HEK293 (cell line): ENCODE results near the gene STT3A.

ENCODE experiments used
- CTCF ChIA-PET: fragments of 350-600 bp; formaldehyde crosslinking; extraction: SDS; loops from one replicate; lab custom pipeline; 2021; ENCODE audit warnings: antibody characterized with exemption; lab: Yijun Ruan, JAX
- POLR2A ChIA-PET: fragments of 300-600 bp; formaldehyde crosslinking; extraction: SDS; loops from one replicate; lab custom pipeline; 2020; ENCODE audit warnings: antibody characterized with exemption, inconsistent platforms; lab: Yijun Ruan, JAX
- H3K27ac ChIP-seq: fragments of 200-500 bp; sonication (Bioruptor generic); 2 replicates; pipeline ENCODE4 v1.5.1; 2014; ENCODE audit warnings: low read depth, low read length, control low read depth, inconsistent platforms; ENCODE audit errors: extremely low read depth
- H3K36me3 ChIP-seq, 2 experiments: fragments of 200-500 bp in 1 of 2; sonication (Bioruptor generic) in 1 of 2; 1 replicate in 1 of 2; 2 replicates in 1 of 2; pipeline ENCODE4 v1.5.1; 2014 to 2017; ENCODE audit warnings: inconsistent platforms in 2 of 2, low read length in 2 of 2; ENCODE audit not compliant: control insufficient read depth in 2 of 2, insufficient read depth in 1 of 2
- H3K4me1 ChIP-seq: fragments of 200-500 bp; sonication (Bioruptor generic); 2 replicates; pipeline ENCODE4 v1.5.1; 2014; ENCODE audit warnings: mild to moderate bottlenecking, low read length, inconsistent platforms; ENCODE audit not compliant: control insufficient read depth, insufficient read depth
- H3K4me3 ChIP-seq: 2 replicates; pipeline ENCODE4 v1.5.1; 2011; ENCODE audit warnings: low read depth, mild to moderate bottlenecking, control low read depth, low read length, moderate library complexity
- H3K9me3 ChIP-seq: fragments of 200-500 bp; sonication (Bioruptor generic); 2 replicates; pipeline ENCODE4 v1.5.1; 2014; ENCODE audit warnings: low read depth, low read length, inconsistent platforms; ENCODE audit not compliant: control insufficient read depth, insufficient read depth
- GLI4 ChIP-seq: fragments of 450-650 bp; formaldehyde crosslinking; IDR thresholded peaks from 2 replicates; pipeline ENCODE4 v1.5.1; 2016; ENCODE audit warnings: missing biosample characterization, missing genetic modification characterization
- GLIS1 ChIP-seq: fragments of 450-650 bp; formaldehyde crosslinking; IDR thresholded peaks from 2 replicates; pipeline ENCODE4 v1.5.1; 2016; ENCODE audit warnings: missing biosample characterization, missing genetic modification characterization
- KLF8 ChIP-seq: fragments of 450-650 bp; formaldehyde crosslinking; IDR thresholded peaks from 2 replicates; pipeline ENCODE4 v1.5.1; 2016; ENCODE audit warnings: missing biosample characterization, missing genetic modification characterization
- OSR2 ChIP-seq: fragments of 450-650 bp; formaldehyde crosslinking; IDR thresholded peaks from 2 replicates; pipeline ENCODE4 v1.5.1; 2016; ENCODE audit warnings: missing biosample characterization, missing genetic modification characterization
- SP2 ChIP-seq: fragments of 450-650 bp; formaldehyde crosslinking; IDR thresholded peaks from 2 replicates; pipeline ENCODE4 v1.5.1; 2016; ENCODE audit warnings: missing biosample characterization, missing genetic modification characterization
- SP3 ChIP-seq: fragments of 450-650 bp; formaldehyde crosslinking; IDR thresholded peaks from 2 replicates; pipeline ENCODE4 v1.5.1; 2016; ENCODE audit warnings: missing biosample characterization, missing genetic modification characterization
- YY2 ChIP-seq: fragments of 450-650 bp; formaldehyde crosslinking; IDR thresholded peaks from 2 replicates; pipeline ENCODE4 v1.5.1; 2016; ENCODE audit warnings: missing biosample characterization, missing genetic modification characterization
- ZBTB21 ChIP-seq: fragments of 450-650 bp; formaldehyde crosslinking; IDR thresholded peaks from 2 replicates; pipeline ENCODE4 v1.5.1; 2017; ENCODE audit warnings: missing biosample characterization, missing genetic modification characterization
- ZIC2 ChIP-seq: fragments of 450-650 bp; formaldehyde crosslinking; IDR thresholded peaks from 2 replicates; pipeline ENCODE4 v1.5.1; 2016; ENCODE audit warnings: missing biosample characterization, missing genetic modification characterization
- ZNF146 ChIP-seq: fragments of 450-650 bp; formaldehyde crosslinking; IDR thresholded peaks from 2 replicates; pipeline ENCODE4 v1.5.1; 2016; ENCODE audit warnings: missing biosample characterization, missing genetic modification characterization
- ZNF157 ChIP-seq: fragments of 450-650 bp; formaldehyde crosslinking; IDR thresholded peaks from 2 replicates; pipeline ENCODE4 v1.5.1; 2016; ENCODE audit warnings: missing biosample characterization, missing genetic modification characterization
- ZNF169 ChIP-seq: fragments of 450-650 bp; formaldehyde crosslinking; IDR thresholded peaks from 2 replicates; pipeline ENCODE4 v1.5.1; 2016; ENCODE audit warnings: missing biosample characterization, missing genetic modification characterization
- ZNF184 ChIP-seq: fragments of 450-650 bp; IDR thresholded peaks from 2 replicates; pipeline ENCODE4 v1.5.1; 2018; ENCODE audit warnings: missing biosample characterization, mild to moderate bottlenecking, missing genetic modification characterization
- ZNF214 ChIP-seq: fragments of 450-650 bp; formaldehyde crosslinking; IDR thresholded peaks from 2 replicates; pipeline ENCODE4 v1.5.1; 2017; ENCODE audit warnings: missing biosample characterization, mild to moderate bottlenecking, missing genetic modification characterization, borderline replicate concordance
- ZNF23 ChIP-seq: fragments of 450-650 bp; formaldehyde crosslinking; IDR thresholded peaks from 2 replicates; pipeline ENCODE4 v1.5.1; 2016; ENCODE audit warnings: missing biosample characterization, missing genetic modification characterization, borderline replicate concordance
- ZNF341 ChIP-seq: fragments of 450-650 bp; formaldehyde crosslinking; IDR thresholded peaks from 2 replicates; pipeline ENCODE4; 2016; ENCODE audit warnings: low read depth, missing biosample characterization, missing genetic modification characterization
- ZNF350 ChIP-seq: fragments of 450-650 bp; formaldehyde crosslinking; IDR thresholded peaks from 2 replicates; pipeline ENCODE4 v1.5.0; 2017; ENCODE audit warnings: missing biosample characterization, mild to moderate bottlenecking, missing genetic modification characterization
- ZNF510 ChIP-seq: fragments of 450-650 bp; formaldehyde crosslinking; IDR thresholded peaks from 2 replicates; pipeline ENCODE4 v1.5.1; 2018; ENCODE audit warnings: mild to moderate bottlenecking, missing genetic modification characterization, missing biosample characterization; ENCODE audit not compliant: insufficient replicate concordance
- ZNF514 ChIP-seq: fragments of 450-650 bp; formaldehyde crosslinking; IDR thresholded peaks from 2 replicates; pipeline ENCODE4 v1.5.1; 2016; ENCODE audit warnings: missing biosample characterization, missing genetic modification characterization
- ZNF560 ChIP-seq: fragments of 450-650 bp; formaldehyde crosslinking; IDR thresholded peaks from 2 replicates; pipeline ENCODE4 v1.5.1; 2017; ENCODE audit warnings: missing biosample characterization, missing genetic modification characterization, borderline replicate concordance
- ZNF600 ChIP-seq: fragments of 450-650 bp; formaldehyde crosslinking; IDR thresholded peaks from 2 replicates; pipeline ENCODE4 v1.5.1; 2016; ENCODE audit warnings: missing biosample characterization, missing genetic modification characterization
- ZNF610 ChIP-seq: fragments of 450-650 bp; formaldehyde crosslinking; IDR thresholded peaks from 2 replicates; pipeline ENCODE4 v1.5.1; 2016; ENCODE audit warnings: missing biosample characterization, missing genetic modification characterization, borderline replicate concordance
- ZNF623 ChIP-seq: fragments of 450-650 bp; formaldehyde crosslinking; IDR thresholded peaks from 2 replicates; pipeline ENCODE4 v1.5.1; 2016; ENCODE audit warnings: missing biosample characterization, missing genetic modification characterization
- ZNF664 ChIP-seq: fragments of 450-650 bp; formaldehyde crosslinking; IDR thresholded peaks from 2 replicates; pipeline ENCODE4 v1.5.1; 2016; ENCODE audit warnings: missing biosample characterization, missing genetic modification characterization
- ZNF830 ChIP-seq: fragments of 450-650 bp; IDR thresholded peaks from 2 replicates; pipeline ENCODE4 v1.5.0; 2018; ENCODE audit warnings: missing biosample characterization, missing genetic modification characterization, low read depth, mild to moderate bottlenecking, moderate library complexity
- ZNF843 ChIP-seq: fragments of 450-650 bp; formaldehyde crosslinking; IDR thresholded peaks from 2 replicates; pipeline ENCODE4 v1.5.1; 2016; ENCODE audit warnings: missing biosample characterization, missing genetic modification characterization
- TF ChIP-seq, protein P1 (sequence below): fragments of 450-650 bp; formaldehyde crosslinking; IDR thresholded peaks from 2 replicates; pipeline ENCODE4 v1.5.1; 2016; ENCODE audit warnings: missing biosample characterization, missing genetic modification characterization
- TF ChIP-seq, protein P2 (sequence below): fragments of 450-650 bp; formaldehyde crosslinking; IDR thresholded peaks from 2 replicates; pipeline ENCODE4 v1.5.1; 2016; ENCODE audit warnings: missing biosample characterization, missing genetic modification characterization
- TF ChIP-seq, protein P3 (sequence below): fragments of 450-650 bp; formaldehyde crosslinking; IDR thresholded peaks from 2 replicates; pipeline ENCODE4 v1.5.1; 2016; ENCODE audit warnings: missing biosample characterization, missing genetic modification characterization
- TF ChIP-seq, protein P4 (sequence below): fragments of 450-650 bp; formaldehyde crosslinking; IDR thresholded peaks from 2 replicates; pipeline ENCODE4 v1.5.1; 2016; ENCODE audit warnings: missing biosample characterization, missing genetic modification characterization
- TF ChIP-seq, protein P5 (sequence below): fragments of 450-650 bp; formaldehyde crosslinking; IDR thresholded peaks from 2 replicates; pipeline ENCODE4 v1.5.1; 2016; ENCODE audit warnings: missing biosample characterization, missing genetic modification characterization

Gene STT3A

DNA sequence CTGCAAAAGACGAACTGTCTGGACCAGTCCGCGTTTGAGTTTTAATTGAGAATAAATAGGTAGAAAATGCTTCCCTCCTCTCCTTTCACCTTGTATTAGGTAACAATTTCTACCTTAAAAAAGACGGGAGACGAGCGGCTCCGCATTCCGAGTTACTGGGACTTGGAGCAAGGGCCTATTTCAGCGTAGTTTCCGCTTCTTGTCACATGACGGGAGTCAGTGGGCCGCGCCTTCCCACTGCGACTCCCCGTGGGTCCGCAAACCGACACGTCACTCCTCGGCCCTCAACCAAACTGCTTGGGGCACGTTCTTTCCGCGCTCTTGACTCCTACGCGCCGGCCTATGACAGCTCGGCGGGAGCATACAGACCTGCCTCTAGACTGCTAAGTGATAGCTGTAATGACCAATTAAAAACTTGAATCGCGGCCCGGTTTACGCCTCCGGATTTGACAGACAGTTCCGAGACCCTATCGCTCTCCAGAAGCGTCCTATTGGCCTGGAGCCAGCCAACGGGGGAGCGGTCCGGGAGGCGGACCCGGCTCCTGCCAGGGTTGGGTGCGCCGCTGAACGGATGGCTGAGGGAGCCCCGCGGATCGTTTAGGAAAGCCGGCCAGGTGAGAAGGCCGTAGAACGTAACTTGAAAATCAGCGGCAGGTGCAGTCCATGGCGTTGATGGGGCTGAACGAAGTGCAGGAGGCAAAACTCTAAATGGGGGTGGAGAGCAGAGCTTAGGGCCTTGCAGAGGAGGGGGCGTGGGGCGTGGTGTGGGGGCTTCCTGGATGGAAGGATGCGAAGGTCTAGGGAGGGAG lies at the start of gene STT3A:
TSS of gene STT3A (plus strand) at position 548 of the 809 bp plus-strand sequence. CDS start 3,064 bp downstream, outside the sequence.
- ChIA-PET POLR2A (interaction anchor here (0.6 to 3.9 kb wide), 11 partner anchors 9 to 619 kb away, joined by 3 to 25 read pairs (median 3); partner anchors contain the start of genes CHEK1, EI24, FAM118B and PUS3), CTCF (interaction anchor here (0.5 to 0.6 kb wide), 2 partner anchors 113 to 283 kb away, joined by 3 read pairs; no protein-coding TSS in a partner anchor)
- H3K9me3 ChIP-seq: no peaks in the 10 kb centered on the region
- peaks cover 4 to 21% of the 10 kb centered on the region in 2 experiments; a peak in 2 of 3 replicates for H3K36me3 ChIP-seq
- H3K4me3 ChIP-seq: peak within 1 kb of the TSS; percentile 91
- peak within 1 kb of the TSS; percentile 63 for H3K27ac ChIP-seq
- no peaks in the 10 kb centered on the region; the same call in 1 of the 2 replicates for H3K4me1 ChIP-seq
- no peak; the same call in 1 of the 2 replicates for TF ChIP-seq ZNF184 (tag by site-specific recombination)
- no peak for TF ChIP-seq ZNF146
- peak; percentile 62; the same call in 1 of the 2 replicates for TF ChIP-seq KLF8 (tag by site-specific recombination)
- TF ChIP-seq GLIS1: peak; percentile 94
- TF ChIP-seq ZNF157 (tag by site-specific recombination): no peak
- TF ChIP-seq, protein P1, sequence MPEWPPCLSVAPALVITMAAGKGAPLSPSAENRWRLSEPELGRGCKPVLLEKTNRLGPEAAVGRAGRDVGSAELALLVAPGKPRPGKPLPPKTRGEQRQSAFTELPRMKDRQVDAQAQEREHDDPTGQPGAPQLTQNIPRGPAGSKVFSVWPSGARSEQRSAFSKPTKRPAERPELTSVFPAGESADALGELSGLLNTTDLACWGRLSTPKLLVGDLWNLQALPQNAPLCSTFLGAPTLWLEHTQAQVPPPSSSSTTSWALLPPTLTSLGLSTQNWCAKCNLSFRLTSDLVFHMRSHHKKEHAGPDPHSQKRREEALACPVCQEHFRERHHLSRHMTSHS (tag by site-specific recombination): no peak
- no peak for TF ChIP-seq ZNF23 (tag by site-specific recombination)
- TF ChIP-seq, protein P2, sequence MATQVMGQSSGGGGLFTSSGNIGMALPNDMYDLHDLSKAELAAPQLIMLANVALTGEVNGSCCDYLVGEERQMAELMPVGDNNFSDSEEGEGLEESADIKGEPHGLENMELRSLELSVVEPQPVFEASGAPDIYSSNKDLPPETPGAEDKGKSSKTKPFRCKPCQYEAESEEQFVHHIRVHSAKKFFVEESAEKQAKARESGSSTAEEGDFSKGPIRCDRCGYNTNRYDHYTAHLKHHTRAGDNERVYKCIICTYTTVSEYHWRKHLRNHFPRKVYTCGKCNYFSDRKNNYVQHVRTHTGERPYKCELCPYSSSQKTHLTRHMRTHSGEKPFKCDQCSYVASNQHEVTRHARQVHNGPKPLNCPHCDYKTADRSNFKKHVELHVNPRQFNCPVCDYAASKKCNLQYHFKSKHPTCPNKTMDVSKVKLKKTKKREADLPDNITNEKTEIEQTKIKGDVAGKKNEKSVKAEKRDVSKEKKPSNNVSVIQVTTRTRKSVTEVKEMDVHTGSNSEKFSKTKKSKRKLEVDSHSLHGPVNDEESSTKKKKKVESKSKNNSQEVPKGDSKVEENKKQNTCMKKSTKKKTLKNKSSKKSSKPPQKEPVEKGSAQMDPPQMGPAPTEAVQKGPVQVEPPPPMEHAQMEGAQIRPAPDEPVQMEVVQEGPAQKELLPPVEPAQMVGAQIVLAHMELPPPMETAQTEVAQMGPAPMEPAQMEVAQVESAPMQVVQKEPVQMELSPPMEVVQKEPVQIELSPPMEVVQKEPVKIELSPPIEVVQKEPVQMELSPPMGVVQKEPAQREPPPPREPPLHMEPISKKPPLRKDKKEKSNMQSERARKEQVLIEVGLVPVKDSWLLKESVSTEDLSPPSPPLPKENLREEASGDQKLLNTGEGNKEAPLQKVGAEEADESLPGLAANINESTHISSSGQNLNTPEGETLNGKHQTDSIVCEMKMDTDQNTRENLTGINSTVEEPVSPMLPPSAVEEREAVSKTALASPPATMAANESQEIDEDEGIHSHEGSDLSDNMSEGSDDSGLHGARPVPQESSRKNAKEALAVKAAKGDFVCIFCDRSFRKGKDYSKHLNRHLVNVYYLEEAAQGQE (tag by site-specific recombination): peak; percentile 30; the same call in 1 of the 2 replicates
- TF ChIP-seq ZNF830 (tag by site-specific recombination): no peak
- TF ChIP-seq GLI4 (tag by site-specific recombination): 0 out of 2 replicates have a peak, but pooled peaks have one; percentile 29
- TF ChIP-seq ZIC2: peak; percentile 84
- TF ChIP-seq, protein P3, sequence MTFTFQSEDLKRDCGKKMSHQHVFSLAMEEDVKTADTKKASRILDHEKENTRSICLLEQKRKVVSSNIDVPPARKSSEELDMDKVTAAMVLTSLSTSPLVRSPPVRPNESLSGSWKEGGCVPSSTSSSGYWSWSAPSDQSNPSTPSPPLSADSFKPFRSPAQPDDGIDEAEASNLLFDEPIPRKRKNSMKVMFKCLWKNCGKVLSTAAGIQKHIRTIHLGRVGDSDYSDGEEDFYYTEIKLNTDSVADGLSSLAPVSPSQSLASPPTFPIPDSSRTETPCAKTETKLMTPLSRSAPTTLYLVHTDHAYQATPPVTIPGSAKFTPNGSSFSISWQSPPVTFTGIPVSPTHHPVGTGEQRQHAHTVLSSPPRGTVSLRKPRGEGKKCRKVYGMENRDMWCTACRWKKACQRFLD (tag by site-specific recombination): no peak
- no peak for TF ChIP-seq ZNF350
- no peak for TF ChIP-seq OSR2
- no peak for TF ChIP-seq ZNF600
- TF ChIP-seq, protein P4, sequence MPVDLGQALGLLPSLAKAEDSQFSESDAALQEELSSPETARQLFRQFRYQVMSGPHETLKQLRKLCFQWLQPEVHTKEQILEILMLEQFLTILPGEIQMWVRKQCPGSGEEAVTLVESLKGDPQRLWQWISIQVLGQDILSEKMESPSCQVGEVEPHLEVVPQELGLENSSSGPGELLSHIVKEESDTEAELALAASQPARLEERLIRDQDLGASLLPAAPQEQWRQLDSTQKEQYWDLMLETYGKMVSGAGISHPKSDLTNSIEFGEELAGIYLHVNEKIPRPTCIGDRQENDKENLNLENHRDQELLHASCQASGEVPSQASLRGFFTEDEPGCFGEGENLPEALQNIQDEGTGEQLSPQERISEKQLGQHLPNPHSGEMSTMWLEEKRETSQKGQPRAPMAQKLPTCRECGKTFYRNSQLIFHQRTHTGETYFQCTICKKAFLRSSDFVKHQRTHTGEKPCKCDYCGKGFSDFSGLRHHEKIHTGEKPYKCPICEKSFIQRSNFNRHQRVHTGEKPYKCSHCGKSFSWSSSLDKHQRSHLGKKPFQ (tag by site-specific recombination): no peak
- no peak for TF ChIP-seq ZNF610 (tag by site-specific recombination)
- TF ChIP-seq ZNF560 (tag by site-specific recombination): no peak
- TF ChIP-seq, protein P5, sequence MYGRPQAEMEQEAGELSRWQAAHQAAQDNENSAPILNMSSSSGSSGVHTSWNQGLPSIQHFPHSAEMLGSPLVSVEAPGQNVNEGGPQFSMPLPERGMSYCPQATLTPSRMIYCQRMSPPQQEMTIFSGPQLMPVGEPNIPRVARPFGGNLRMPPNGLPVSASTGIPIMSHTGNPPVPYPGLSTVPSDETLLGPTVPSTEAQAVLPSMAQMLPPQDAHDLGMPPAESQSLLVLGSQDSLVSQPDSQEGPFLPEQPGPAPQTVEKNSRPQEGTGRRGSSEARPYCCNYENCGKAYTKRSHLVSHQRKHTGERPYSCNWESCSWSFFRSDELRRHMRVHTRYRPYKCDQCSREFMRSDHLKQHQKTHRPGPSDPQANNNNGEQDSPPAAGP (tag by site-specific recombination): peak; percentile 9; the same call in 1 of the 2 replicates
- no peak for TF ChIP-seq ZNF510 (tag by site-specific recombination)
- no peak for TF ChIP-seq ZNF514 (tag by site-specific recombination)
- TF ChIP-seq ZBTB21 (tag by site-specific recombination): peak; percentile 61
- peak; percentile 96 for TF ChIP-seq SP2 (tag by site-specific recombination)
- TF ChIP-seq ZNF214: no peak
- no peak for TF ChIP-seq ZNF623 (tag by site-specific recombination)
- no peak for TF ChIP-seq ZNF664
- TF ChIP-seq SP3 (tag by site-specific recombination): peak; percentile 88
- TF ChIP-seq ZNF169 (tag by site-specific recombination): no peak
- TF ChIP-seq ZNF341: no peak
- TF ChIP-seq ZNF843: no peak
- TF ChIP-seq YY2 (tag by site-specific recombination): no peak
